Colon (tissue), 2 donors: Measurements from ENCODE around the gene NOL12.
"Not testable (repeated sequence)": the region's sequence is repeated elsewhere in the genome, so short reads cannot be mapped to it uniquely, and the experiment has no call there.

ENCODE experiments used
- FAIRE-seq: peaks from 2 replicates; lab custom pipeline; 2012; peaks lifted over from hg19 to GRCh38; lab: Jason Lieb, UNC
- donor health status: control.
- donor health status: control.

The NOL12 gene

GRCh38 chr22:37679670-37680069, 6.5 kb upstream of the NOL12 start:
- FAIRE-seq = no peak

- FAIRE-seq = no peak
Observed at GRCh38 chr22:37680191-37680851, 5.8 kb upstream of the NOL12 start.

DNA sequence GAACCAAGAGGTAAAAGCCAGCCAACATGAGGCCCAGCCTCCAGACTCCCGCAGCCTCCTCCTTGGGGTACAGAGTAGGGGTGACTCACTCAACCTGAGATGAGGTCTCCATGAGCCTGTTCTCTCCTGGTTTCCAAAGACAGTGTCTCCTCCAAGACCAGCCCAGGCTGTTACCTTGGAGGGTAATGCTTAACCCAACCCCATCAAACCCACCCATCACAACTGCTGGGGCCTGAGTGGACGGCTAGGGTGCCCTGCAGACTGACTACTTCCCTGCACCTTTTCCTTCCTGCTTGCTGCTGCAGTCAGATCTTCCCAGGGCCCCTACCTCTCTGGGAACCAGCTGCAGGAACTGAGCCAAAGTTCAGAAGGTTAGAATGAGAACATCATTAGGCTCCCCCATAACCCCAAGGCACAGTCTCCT, 5.1 kb upstream of the NOL12 start:
- no peak for FAIRE-seq

DNA sequence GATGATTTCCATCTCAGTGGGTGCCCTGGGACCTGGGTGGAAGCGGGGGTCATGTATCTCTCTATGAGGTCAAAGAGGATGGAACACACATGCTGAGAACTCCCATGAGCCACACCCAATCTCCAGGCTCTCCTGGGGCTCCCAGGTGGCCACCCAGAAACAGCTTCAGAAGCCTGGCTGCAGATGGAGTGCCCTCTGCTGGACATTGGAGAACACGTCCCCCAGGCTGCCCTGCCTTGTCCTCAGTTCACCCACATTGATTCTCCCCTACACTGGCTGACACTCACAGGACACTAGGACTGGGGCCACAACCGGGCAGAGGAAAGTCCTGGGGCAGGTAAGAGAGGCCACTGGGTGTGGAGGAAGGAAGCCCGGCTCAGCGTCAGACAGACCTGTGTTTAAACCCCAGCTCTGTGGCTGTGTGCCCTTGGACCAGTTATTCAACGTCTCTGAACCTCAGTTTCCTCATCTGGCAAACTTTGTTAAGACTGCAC, 4.5 kb upstream of the NOL12 start:
- FAIRE-seq = no peak

- no peak for FAIRE-seq
Observed at GRCh38 chr22:37684803-37685615, 1.1 kb upstream of the NOL12 start.

- no peak for FAIRE-seq
Observed at GRCh38 chr22:37690407-37690806, 4.3 kb downstream of the NOL12 start.

GRCh38 chr22:37690901-37691504, 4.9 kb downstream of the NOL12 start:
- FAIRE-seq = no peak

DNA sequence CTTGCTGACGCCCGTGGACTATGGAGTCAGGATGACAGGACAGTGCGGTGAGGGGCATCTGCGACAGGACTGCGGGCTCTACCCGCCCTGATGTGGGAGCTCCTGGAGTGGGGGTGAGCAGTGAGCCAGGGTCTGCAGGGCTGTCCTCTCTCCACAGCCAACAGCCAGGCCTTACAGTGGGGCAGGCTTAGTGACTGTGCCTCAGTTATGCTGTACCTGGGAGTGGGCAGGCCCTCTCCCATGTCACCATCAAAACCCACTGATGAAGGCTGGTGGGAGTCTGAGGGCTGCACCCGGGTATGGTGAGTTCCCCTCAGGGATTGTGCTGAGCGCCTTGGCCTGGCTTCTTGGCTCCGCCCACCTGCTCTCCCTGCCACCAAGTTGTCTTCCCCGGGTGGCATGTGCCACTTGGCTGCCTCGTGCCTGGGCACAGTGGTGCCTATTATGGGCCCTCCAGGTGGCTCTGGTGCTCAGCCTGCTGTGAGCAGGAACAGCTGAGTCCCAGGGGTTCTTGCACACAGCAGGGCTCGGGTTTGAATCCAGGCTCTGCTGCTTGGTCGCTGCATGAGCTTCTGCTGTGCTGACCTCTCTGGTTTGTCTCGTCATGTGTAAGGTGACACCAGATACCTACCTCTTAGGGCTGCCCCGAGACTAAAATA, 6.6 kb downstream of the NOL12 start:
- FAIRE-seq = no peak

DNA sequence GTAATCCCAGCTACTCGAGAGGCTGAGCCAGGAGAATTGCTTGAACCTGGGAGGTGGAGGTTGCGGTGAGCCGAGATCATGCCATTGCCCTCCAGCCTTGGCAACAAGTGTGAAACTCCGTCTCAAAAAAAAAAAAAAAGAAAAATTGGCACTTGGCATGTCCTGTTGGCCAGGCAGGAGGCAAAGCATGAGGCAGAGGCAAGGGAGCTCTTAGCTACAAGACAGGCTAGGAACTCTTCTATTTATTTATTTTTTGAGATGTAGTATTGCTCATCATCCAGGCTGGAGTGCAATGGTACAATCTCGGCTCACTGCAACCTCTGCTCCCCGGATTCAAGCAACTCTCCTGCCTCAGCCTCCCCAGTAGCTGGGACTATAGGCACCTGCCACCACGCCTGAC, 8.0 kb downstream of the NOL12 start:
- not testable (repeated sequence) for FAIRE-seq

GRCh38 chr22:37696260-37696656, 10.1 kb downstream of the NOL12 start:
- FAIRE-seq = not testable (repeated sequence)

DNA sequence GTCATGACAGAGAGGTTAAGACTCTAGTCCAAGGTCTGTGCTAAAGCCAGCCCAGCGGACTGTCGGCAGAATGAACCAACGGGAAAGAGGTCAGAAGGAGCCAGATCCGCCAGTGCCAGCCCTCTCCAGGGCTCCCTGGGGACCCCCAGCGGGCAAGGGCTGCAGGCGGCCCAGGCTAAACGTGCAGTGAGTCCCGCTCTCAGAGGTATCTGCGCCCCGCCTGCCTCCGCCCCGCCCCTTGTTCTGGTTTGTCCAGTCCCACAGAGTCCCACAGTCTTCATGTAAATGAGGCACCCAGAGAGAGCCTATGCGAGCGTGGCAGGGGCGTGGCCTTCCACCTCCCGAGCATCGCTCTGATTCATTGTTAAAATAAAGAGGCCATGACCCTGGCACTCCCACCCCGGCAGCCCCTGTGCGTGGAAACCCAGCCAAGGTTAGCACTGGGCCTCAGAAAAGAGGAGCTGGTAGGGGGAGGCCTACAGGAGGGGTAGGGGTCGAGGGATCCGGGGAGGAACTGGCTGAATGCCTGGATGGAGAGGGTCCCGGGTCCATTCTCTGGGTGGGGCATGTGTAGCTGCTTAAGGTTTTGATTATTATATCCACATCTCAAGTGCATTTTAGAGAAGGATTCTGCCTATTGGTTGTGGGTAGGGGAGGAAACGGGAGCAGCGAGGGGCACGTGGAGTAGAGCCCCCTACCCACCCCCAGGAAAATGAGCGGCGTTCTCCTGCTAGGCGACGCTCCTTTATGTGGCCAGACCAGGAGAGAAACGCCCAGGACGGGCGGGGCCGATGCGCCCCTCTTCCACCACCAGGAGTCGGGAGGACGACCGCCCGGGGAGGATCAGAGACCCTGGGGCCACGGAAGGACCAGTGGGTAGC, 10.8 kb downstream of the NOL12 start, which contains the start of gene TRIOBP:
TRIOBP (plus strand) TSS at position 392 of the 881 bp plus-strand sequence. CDS start 4,318 bp downstream, outside the sequence.
- no peak for FAIRE-seq

- FAIRE-seq = no peak
Observed at GRCh38 chr22:37697538-37697835, 11.3 kb downstream of the NOL12 start.

GRCh38 chr22:37701141-37701786, 15.1 kb downstream of the NOL12 start:
- no peak for FAIRE-seq

- FAIRE-seq = no peak
Observed at GRCh38 chr22:37703906-37704305, 17.8 kb downstream of the NOL12 start.

GRCh38 chr22:37704645-37705044, 18.5 kb downstream of the NOL12 start:
- FAIRE-seq = no peak

GRCh38 chr22:37705205-37705604, 19.1 kb downstream of the NOL12 start:
- FAIRE-seq = no peak

DNA sequence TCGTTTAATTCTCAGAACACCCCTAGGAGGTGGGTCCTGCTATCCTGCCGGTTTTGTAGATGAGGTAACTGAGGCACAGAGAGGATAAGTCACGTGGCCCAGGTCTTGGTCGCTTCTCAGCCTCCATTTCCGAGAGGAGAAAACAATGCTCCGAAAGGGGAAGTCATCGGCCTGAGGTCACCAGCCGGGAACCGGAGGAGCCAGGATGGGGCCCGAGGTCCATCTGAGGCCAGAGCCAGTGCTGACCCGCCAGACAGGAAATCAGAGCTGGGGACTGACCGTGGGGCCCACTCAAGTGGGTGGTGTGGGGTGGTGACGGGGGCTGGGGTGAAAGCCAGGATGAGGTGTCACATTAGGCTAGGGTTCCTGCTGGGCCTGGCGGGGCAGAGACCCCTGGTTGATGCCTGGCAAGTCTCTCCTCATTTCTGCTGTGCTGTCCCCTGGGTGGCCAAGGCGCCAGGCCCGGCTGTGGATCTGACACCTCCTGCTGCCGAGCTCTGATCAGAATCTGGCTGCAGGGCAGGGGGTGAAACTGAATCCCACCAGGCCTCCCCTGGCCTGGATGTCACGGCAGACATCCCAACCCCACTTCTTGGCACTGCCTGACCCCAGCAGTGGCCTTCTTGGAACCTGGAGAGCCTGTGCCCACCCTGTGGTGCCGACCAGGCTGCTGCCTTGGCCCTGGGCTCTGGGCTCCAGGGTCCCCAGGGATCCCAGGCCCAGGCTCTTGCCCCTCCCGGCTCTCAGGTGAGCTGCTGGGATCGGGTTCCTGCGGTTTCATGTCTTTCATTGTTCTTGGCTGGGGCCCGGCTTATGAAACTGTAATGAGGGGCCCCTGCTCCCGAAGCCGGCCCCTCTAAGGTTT, 22.7 kb downstream of the NOL12 start:
- FAIRE-seq = no peak

- no peak for FAIRE-seq
Observed at GRCh38 chr22:37709445-37709765, 23.3 kb downstream of the NOL12 start.

GRCh38 chr22:37710675-37711074, 24.5 kb downstream of the NOL12 start:
- no peak for FAIRE-seq

GRCh38 chr22:37711490-37711889, 25.3 kb downstream of the NOL12 start:
- FAIRE-seq = no peak
